GM19467 (cell line): ENCODE results near the gene MISP.
"Not testable (repeated sequence)": the region's sequence is repeated elsewhere in the genome, so short reads cannot be mapped to it uniquely, and the experiment has no call there.

Experiments used
- ATAC-seq: cut with Tn5 transposase; IDR thresholded peaks from one replicate; pipeline ENCODE4 v1.9.1; 2021; ENCODE audit warnings: mild to moderate bottlenecking, moderate library complexity; ENCODE audit not compliant: unreplicated experiment

The MISP gene, protein sequence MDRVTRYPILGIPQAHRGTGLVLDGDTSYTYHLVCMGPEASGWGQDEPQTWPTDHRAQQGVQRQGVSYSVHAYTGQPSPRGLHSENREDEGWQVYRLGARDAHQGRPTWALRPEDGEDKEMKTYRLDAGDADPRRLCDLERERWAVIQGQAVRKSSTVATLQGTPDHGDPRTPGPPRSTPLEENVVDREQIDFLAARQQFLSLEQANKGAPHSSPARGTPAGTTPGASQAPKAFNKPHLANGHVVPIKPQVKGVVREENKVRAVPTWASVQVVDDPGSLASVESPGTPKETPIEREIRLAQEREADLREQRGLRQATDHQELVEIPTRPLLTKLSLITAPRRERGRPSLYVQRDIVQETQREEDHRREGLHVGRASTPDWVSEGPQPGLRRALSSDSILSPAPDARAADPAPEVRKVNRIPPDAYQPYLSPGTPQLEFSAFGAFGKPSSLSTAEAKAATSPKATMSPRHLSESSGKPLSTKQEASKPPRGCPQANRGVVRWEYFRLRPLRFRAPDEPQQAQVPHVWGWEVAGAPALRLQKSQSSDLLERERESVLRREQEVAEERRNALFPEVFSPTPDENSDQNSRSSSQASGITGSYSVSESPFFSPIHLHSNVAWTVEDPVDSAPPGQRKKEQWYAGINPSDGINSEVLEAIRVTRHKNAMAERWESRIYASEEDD

DNA sequence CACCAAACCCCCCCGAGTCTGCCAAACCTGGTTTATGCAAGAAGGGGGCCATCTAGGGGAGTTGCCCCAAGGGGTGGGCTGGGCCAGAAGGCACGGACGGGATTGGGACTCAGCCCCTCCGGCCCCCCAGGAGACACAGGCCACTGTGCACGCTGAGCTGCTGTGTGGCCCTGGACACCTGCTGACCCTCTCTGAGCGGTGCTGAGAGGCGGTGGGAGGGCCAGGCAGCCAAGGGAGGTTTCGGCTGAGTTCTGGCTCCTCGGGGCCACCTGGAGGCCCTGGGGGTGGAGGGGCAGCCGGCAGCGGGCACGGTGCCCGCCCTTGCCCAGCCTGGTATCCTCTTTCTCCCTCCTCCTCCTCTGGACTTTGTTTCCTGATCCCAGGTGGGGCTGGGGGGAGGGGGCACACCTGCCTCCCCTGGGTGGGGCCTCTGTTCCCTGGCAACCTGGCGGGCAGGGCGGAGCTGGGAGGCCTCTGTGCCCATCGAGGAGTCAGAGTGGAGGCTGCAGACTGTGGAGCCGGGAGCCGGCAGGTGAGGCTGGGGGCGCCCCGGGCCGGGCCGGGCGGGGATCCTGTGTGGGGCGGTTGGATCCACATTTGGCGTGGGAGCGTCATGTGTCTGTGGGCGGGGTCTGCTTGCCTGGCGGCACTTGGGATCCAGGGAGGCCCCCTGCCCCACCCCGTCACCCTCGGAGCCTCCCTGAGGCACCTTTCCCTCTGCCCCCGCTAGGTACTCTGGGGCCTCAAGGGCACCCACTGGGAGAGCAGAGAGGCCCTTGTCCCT, at the start of gene MISP:
TSS of gene MISP (plus strand) at position 473 of the 784 bp plus-strand sequence. CDS start 5,835 bp downstream, outside the sequence.
- ATAC-seq, result no peak

DNA sequence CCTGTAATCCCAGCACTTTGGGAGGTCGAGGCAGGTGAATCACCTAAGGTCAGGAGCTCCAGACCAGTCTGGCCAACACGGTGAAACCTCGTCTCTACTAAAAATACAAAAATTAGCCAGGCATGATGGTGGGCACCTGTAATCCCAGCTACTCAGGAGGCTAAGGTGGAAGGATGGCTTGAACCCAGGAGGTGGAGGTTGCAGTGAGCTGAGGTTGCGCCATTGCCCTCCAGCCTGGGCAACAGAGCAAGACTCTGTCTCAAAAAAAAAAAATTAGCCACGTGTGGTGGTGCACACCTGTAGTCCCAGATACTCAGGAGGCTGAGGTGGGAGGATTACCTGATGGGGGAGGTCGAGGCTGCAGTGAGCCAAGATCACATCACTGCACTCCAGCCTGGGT, 48.1 kb upstream of the MISP start:
- not testable (repeated sequence) for ATAC-seq

DNA sequence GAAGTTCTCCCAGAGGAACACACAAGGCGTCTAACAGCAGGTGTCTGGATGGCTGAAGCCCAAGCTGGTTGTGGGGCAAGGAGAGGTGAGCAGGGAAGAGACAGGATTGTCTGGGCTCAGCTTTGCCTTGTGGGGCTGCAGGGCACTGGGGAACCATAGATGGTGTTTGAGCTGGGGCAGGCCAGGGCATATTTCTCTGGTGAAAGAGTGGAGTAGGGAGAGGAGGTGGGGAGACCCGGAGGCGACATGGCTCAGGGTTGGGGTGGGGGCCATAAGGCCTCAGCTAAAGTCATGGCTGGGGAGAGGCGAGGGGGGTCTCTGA, 47.6 kb upstream of the MISP start:
- no peak for ATAC-seq

DNA sequence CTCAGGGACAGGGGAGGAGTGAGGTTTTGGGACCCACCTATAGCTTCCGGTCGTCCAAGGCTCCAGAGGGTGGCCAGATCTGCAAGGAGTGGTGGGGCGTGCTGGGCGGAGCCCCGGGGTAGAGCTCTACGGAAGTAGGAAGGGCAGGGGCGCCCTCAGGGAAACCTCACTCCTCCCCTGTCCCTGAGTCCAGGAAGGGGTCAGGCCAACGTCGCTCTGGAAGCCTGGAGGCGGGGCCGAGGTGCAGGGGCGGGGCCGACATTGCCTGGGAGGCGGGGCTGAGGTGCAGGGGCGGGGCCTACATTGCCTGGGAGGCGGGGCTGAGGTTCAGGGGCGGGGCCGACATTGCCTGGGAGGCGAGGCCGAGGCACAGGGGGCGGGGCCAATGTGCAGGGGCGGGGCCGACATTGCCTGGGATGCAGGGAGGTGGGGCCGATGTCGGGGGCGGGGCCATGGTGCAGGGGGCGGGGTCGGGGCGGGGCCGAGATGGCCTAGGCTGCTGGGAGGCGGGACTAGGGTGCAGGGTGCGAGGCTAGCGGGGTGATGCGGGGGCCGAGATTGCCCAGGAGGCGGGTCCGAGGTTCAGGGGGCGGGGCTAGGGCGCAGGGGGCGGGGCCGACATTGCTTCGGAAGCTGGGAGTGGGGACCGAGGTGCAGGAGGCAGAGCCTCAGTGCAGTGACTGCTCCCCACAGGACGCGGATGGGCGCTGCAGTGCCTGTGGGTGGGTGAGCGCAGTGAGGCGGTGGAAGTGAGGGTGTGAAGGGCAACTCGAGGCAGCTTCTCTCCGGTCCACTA, 47.1 kb upstream of the MISP start:
- ATAC-seq, result no peak

DNA sequence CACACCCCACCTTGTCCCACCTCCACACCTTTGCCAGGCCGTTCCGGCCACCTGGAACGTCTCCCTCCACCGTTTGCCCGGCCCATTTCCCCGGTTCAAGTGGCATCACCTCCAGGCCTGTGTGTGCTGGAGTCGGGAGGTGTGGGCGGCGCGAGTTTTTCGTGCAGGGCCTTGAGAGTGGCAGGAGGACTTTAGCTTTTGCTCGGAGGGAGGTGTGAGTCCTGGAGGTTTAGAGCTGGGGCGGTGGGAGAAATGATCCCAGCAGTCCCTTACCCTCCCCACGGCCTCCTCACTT, 46.5 kb upstream of the MISP start:
- no peak for ATAC-seq

DNA sequence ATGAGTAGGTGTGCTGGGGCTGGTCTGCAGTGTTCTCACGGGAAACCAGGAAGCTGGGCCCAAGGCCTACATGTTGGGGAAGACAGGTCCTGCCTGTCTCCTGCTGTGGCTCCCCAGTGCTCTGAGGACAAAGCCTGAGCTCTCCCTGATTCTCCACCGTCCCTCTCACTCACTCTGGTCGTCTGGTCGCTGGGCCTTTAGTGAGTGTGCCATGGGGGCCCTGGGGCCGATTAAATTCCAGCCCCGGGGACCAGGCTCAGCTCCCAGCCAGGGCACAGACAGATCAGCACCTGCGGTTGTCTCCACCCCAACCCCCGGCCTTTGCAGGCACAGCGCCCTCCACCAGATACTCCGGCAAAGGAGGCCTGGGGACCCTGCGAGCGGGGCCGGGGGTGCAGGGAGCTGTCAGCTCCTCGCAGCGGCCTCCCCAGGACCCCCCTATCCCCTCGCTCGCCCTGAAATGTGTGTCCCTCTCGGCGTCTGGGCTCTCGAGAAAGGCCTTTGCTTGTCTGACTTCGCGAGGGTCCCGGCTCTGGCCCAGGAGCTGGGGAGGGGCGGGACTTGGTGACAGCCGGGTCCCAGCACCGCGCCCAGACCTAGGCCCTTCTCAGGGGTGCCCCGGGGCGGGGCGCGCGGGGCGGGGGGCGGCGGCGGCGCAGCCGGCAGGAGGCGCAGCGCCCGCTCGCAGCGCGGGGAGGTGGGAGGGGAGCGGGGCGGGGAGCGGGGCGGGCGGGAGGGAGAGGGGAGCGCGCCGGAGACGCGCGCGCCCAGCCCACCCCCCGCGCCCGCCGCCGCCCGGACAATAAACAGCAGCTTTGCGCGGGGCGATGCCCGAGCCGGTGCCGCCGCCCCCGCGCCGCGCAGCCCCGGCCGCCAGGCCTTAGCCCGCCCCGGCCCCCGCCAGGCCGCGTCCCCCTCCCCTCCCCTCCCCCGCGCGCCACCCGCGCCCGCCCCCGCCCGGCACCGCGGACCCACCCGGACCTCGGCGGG, 42.5 kb upstream of the MISP start, which contains the start of gene PALM:
TSS of gene PALM (plus strand) at position 782 of the 990 bp plus-strand sequence. CDS start 212 bp downstream, outside the sequence.
- no peak for ATAC-seq

DNA sequence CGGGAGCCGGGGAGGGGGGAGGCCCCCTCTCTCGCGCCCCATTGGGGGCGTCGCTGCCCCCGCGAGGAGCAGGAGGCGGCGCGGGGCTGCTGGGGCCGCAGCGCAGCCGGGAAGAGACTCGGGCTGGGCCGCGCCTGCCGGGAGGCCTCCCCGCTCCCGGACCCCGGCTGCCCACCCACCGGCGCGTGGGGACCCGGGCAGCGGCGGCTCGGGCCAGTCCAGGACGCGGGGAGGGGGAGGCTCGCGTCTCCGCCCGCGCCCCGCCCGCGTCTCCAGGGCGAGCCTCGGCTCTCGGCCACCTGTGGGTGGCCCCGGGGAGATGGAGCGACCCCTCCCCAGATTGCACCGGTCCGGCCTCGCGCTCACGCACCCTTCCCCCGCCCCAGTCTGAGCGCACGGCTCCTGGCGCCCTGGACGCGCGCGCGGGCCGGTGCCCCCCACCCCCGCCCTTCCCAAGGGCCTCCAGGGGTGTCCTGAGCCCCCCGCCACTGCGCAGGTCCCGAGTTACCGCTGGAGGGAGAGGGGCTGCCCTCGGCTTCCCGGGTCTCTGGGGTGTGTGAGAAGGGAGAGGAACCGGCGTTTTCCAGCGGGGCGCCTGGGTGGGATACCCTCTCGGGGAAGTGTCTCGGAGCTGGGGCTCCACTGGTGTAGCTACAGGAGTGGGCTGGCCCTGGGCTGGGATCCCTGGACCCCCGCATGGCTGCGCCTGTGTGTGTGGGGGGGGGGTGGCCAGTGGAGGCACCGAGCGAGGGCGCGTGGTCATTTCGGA, 41.5 kb upstream of the MISP start:
- ATAC-seq, result no peak

DNA sequence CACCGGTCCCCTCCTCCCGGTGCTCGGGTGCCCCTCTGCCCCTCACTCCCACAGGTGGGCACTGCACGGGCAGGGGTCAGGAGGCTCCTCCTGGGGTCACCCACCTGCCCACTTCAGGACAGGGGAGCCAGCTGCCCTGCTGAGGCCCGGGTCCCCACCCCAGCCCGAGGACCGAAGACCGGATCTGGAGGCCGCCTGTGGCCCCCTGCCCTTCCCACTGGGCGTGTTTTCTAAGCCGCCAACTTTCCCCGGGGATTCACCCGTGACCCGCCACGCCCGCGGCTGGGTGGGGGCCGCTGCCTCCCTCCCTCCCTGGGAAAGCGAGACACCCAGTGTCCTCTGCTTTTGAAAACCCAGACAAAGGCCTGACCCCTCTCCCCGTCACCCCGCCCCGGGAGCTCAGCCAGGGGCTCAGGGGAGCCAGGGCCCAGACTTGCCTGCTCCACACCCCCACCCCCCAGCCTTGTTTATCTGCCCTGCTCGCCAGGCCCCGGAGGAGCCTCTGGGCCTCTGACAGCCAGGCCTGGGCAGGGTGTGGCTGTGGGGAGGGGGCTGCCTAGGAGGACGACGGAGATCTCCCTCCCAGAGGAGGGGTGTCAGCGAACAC, 40.8 kb upstream of the MISP start:
- ATAC-seq, result no peak

DNA sequence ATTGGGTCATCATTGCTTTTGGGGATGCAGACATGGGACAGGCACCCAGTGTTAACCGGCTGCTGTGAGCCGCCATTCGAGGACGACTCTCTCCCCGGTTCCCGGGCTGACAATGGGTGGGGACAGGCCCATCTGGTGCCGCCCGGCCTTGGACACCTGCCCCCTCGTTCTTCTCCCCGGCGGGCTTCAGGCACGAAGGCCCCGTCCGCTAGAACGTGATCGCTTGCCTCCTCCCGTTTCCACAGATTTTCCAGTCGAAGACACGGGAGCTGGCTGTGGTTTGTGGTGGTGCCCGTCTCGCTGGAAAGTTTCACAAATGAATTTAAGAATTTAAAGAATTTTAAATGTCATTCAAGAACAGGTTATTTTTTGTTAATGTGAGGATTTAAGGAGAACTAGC, 40.1 kb upstream of the MISP start:
- ATAC-seq, result no peak

DNA sequence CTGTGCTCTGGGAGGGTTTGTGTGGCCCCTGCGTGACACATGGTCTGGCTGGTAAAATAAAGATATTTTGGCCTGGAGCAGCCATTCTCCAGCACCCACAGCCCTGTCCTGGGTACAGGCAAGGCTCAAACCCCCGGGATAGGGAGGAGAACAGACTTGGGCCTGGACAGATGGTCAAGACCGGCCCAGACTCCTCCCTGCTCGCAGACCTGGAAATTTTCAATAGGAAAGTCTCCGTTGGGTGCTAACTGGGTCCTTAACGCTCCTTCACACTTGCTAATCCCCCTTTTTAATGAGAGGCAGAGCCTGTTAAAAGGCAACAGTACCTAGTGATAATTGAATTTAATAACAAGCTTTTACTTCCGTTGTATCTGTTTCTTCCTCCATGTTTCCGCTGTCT, 39.7 kb upstream of the MISP start:
- no peak for ATAC-seq

DNA sequence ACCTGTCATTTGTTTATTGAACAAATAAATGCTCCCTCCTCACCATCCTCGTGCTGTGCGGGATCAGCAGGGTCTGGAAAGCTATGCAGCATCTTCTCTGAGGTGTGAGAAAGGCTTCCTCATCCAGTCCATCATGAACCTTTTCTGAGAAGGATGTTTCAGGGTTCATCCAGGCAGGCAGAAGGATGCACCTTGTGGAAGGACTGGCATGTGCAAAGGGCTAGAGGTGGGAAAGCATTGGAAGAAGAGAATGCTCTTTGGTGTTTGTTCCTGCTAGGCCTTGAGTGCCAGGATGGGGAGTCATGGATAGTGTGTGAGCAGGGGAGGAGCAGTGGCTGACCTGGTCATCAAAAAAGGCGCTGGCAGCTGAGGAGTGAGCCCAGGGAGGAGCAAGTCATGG, 35.6 kb upstream of the MISP start:
- ATAC-seq, result no peak

DNA sequence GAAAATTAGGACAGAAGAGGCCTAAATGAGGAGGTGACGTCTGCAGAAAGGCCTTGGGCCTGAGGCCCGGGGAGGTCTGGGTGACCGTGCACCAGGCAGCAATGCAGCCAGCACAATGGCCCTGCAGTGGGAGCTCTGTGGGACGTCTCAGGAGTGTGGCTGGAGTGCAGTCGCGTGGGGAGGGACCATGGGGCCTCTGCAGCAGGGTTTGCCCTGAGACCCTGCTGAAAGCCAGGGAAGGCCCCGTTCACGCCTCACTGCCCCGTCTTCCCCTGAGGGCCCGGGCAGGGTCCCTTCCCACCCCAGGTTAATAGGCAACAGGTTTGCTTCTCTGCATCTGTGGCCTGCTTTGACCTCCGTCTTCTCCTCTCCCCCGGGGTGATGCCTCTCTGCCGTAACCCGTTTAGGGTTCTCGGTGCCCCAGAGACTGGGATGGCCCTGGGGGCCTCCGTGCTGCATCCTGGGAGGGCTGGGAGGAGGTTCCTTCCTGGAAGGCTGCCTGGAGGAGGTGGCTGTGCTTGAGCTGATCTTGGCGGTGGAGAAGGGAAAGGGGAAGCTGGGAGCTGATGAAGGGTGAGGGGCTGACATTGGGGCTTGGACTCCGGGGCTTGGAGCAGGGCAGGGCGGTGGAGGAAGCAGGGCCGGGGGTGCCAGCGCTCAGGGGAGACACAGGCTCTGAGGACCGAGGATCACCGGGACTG, 32.5 kb upstream of the MISP start:
- ATAC-seq, result no peak

DNA sequence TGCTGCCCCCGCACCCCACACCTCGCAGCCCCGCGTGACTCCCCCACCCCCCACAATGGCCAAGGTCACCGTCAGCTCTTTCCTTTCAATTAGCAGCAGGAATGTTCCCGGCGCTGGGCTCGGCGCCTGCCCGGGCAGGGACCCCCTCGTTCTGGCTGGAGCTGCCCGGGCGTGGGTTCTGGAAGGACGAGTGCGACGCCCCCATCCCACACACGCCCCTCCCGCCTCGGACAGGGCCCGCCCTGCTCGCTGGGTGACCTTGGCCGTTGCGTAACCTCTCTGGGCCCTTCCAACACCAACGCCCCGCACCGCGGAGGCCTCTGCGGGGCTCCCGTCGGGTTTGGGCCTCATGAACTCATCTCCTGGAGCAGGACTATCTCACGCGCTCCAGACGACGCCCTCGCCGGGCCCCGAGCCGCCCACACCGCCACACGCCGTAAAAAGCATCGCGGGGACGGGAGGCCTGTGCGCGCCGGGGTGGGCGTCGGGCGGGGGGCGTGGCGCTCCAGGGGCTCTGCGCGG, 31.9 kb upstream of the MISP start:
- ATAC-seq, result no peak

DNA sequence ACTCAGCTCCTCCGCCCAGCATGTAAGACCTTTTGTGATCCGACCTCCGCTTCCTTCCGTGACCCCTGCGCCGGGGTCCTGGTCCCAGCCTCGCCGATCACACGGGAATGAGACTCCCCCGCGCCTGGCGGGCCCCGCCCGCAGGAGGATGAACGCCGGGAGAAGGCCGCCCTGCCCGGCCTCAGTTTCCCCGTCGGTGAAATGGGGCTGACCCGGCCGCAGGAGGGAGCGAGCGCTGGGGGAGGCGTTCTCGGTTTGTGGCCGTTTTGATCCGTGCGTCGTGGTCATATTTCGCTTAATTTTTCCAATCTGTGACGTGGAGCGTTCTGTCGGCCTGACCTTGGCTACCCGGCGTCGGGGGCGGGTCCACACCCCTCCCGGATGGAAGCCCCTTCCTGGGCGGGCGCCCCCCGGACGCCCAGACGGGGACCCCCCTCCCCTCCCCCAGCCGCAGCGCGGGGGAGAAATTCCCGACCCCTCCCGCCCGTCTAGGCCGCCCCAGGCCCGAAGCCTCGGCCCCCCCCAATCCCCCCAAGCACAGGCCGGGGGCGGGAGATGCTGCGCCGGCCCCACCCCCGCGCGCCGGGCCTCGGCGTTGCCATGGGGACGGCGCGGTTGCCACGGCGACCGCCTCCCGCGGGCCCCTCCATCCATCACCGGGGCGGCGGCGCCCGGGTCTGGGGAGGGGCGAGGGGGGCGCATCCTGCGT, 31.1 kb upstream of the MISP start:
- ATAC-seq, result no peak

DNA sequence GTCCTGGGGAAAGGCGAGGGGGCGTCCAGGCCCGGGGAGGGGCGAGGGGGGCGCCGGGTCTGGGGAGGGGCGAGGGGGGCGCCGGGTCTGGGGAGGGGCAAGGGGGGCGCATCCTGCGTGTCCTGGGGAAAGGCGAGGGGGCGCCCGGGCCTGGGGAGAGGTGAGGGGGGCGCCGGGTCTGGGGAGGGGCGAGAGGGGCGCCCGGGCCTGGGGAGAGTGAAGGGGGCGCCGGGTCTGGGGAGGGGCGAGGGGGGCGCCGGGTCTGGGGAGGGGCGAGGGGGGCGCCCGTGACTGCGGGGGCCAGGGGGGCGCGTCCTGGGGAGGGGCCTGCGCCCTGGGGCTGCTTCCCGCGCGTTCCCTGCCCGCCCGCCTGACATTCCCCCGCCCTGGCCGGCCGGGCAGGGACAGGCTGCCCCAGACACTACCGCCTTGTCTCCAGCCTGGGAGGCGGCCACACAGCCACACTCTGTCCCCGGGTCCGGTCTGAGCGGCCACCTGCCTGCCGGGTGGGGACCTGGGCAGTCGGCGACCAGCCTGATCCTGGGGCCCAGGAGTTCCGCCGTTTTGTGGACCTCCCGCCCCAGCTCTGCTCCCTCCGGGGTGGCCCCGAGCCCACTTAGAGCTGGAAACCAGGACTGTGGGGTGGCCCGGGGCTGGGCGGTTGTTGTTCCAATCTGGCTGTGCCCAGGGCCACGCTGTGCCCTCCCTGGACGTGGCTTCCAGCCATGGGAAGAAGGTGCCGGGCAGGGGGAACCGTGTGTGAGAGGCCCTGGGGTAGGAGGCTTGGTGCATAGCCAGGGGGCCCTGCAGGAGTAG, 30.4 kb upstream of the MISP start:
- no peak for ATAC-seq

DNA sequence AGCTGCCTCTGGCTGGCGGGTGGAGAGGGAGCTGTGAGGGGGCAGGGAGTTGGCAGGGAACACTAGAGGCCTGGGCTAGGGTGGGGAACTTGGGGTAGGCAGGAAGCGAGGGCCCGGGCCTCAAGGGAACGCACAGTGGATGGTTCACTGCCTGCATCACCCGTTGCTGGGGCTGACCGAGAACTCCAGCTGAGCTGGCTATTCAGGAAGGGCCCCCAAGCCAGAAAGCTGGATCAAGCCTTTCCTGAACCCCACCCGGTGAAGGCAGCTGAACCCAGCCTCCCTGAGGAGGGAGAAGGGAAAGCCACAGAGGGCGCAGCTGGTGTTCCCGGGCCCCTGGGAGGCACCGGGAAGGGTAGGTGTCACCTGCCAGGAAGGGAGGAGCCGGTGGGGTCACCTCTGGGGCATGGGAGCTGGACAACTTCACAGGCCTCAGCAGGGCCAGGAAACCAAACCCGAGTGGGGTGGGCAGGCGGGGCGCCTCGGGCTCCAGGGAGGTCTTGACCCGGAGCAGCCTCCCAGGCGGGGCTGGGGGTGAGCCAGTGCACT, 28.3 kb upstream of the MISP start:
- ATAC-seq, result no peak
